ENCODE results near the gene SMCP.

DNA sequence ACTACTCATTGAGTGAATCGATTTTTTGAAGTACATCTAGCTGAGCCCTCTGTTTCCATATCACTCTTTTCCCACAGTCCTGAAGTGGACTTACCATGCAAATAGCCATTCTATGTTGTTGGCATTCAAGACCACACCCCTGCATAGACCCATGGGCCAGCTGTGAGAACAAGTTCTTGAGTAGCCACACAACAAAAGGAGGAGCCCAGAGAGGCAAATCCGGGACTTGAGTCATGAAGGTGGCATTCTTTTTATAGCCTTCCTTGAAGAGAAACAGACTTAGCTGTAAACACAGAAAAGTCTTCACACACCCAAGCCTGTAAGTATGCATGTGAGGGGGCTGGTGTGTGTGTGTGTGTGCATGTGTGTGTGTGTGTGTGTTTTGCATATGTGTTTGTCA, 55.1 kb downstream of the SMCP start:
- TF ChIP-seq POLR2AphosphoS5 (IDR thresholded peaks at IDR 0.05; ENCODE audit: low read depth) (no peak), CTCF (conservative IDR thresholded peaks at IDR 0.05; ENCODE audit: low read depth in 2 of 2) (no peak), REST (IDR thresholded peaks at IDR 0.05; ENCODE audit: unreplicated experiment) (no peak), EZH2 (IDR thresholded peaks at IDR 0.05; ENCODE audit: low read depth, unreplicated experiment) (no peak), STAT1 (IDR thresholded peaks at IDR 0.05; ENCODE audit: unreplicated experiment) (no peak), JUNB (IDR thresholded peaks at IDR 0.05; ENCODE audit: unreplicated experiment) (no peak)
